ENCODE measurements around the gene ASIC2.

Gene ASIC2

DNA sequence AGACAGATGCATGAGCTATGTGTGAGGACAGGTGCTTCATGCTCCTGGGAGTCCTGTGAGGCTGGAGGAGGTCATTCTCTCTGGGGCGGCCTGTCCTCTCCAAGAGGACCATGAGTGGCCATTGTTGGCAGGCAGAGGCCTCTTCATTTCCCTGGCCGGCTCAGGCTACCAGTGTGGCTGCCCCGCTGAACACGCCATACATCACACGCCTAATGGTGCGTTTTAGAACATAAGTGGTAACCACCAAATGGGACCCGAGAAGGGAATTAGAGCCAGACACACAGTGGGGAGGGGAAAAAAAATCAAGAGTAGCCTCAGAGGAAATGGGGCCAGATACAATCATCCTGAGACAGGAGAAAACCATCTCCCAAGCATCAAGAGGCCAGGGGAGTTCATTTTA, 161.5 kb downstream of the ASIC2 start:
- no peak for TF ChIP-seq CTCF (IDR thresholded peaks at IDR 0.05; ENCODE audit: low read depth, low read length)
- H3K4me3 ChIP-seq (replicated peaks in 1 of 2; ENCODE audit: low read depth in 2 of 2, low read length in 2 of 2): no peak overlapping the region
- DNase-seq (ENCODE audit: low read depth in 2 of 2): no peak

DNA sequence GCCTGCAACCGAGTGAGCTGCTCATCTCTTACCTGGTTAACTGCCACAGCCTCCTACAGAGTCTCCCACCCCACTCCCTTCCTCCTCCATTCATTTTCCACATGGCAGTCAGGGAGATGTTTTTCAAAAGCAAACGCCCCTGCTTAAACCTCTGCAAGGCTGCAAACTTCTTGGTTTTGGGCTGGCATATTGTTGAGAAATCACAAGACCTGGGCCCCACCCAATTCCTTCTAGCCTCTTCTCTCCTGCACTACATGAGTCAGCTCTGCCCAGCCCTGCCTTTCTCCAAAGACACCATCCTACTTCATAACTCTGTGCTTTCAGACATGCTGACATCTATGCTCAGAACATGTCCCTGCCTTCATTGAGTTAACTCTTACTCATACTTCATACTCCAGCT, 165.4 kb downstream of the ASIC2 start:
- no peak for DNase-seq (ENCODE audit: low read depth in 2 of 2)
- no peak for TF ChIP-seq CTCF (IDR thresholded peaks at IDR 0.05; ENCODE audit: low read depth, low read length)
- H3K4me3 ChIP-seq (replicated peaks in 1 of 2; ENCODE audit: low read depth in 2 of 2, low read length in 2 of 2): no peak overlapping the region

- no peak for TF ChIP-seq CTCF (IDR thresholded peaks at IDR 0.05; ENCODE audit: low read depth, low read length)
- DNase-seq (ENCODE audit: low read depth in 2 of 2): no peak
- H3K4me3 ChIP-seq (replicated peaks in 1 of 2; ENCODE audit: low read depth in 2 of 2, low read length in 2 of 2): no peak overlapping the region
Observed at GRCh38 chr17:33126086-33126485, 167.0 kb downstream of the ASIC2 start.

- no peak for DNase-seq (ENCODE audit: low read depth in 2 of 2)
- H3K4me3 ChIP-seq (replicated peaks in 1 of 2; ENCODE audit: low read depth in 2 of 2, low read length in 2 of 2): no peak overlapping the region
- no peak for TF ChIP-seq CTCF (IDR thresholded peaks at IDR 0.05; ENCODE audit: low read depth, low read length)
Observed at GRCh38 chr17:33125552-33125950, 167.5 kb downstream of the ASIC2 start.

- DNase-seq (ENCODE audit: low read depth in 2 of 2): no peak
- no peak for TF ChIP-seq CTCF (IDR thresholded peaks at IDR 0.05; ENCODE audit: low read depth, low read length)
- no peak overlapping the region for H3K4me3 ChIP-seq (replicated peaks in 1 of 2; ENCODE audit: low read depth in 2 of 2, low read length in 2 of 2)
Observed at GRCh38 chr17:33124871-33125551, 168.1 kb downstream of the ASIC2 start.

DNA sequence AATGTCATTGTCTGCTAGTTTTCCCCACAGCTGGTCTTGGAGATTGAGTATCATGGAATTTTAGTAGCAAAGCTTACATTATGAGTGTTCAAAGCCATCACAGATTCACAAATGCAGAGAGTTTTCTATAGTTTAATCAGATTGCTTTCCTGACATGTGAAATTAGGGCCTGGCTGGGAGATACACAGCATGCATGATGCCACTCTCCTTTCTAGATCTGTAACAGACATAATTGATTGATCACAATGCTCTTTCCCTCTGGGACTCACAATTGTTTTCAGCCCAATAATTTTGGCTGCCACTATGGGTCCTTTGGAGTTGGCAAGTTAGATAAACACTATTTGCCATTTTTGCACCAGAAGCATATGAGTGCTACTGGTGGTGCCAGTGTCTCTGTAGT, 168.9 kb downstream of the ASIC2 start:
- no peak overlapping the region for H3K4me3 ChIP-seq (replicated peaks in 1 of 2; ENCODE audit: low read depth in 2 of 2, low read length in 2 of 2)

More for the DNA sequence above, 168.9 kb downstream of the ASIC2 start:
- DNase-seq (ENCODE audit: low read depth in 2 of 2): no peak
- TF ChIP-seq CTCF (IDR thresholded peaks at IDR 0.05; ENCODE audit: low read depth, low read length): no peak
